Osteocyte (in vitro differentiated cells): Measurements from ENCODE around the gene ARL4C. TPM values are rescaled to one million over a fixed set of nuclear protein-coding genes. Genes with fewer than 3 reads are reported as not detected.

Source experiments
- DNase-seq: peaks from one replicate; pipeline ENCODE4 v3.0.0; 2021; ENCODE audit warnings: mixed read lengths; ENCODE audit not compliant: unreplicated experiment; ENCODE audit errors: extremely low spot score
- H3K27ac Mint-ChIP-seq: one replicate; pipeline ENCODE4 v1.8.0; 2021; ENCODE audit warnings: mild to moderate bottlenecking, mixed read lengths; ENCODE audit not compliant: unreplicated experiment
- H3K27me3 Mint-ChIP-seq: one replicate; pipeline ENCODE4 v1.8.0; 2021; ENCODE audit warnings: mixed read lengths; ENCODE audit not compliant: unreplicated experiment
- H3K36me3 Mint-ChIP-seq: one replicate; pipeline ENCODE4 v1.8.0; 2021; ENCODE audit warnings: mixed read lengths; ENCODE audit not compliant: unreplicated experiment
- H3K4me1 Mint-ChIP-seq: one replicate; pipeline ENCODE4 v1.8.0; 2021; ENCODE audit warnings: mixed read lengths; ENCODE audit not compliant: unreplicated experiment
- H3K4me3 Mint-ChIP-seq: one replicate; pipeline ENCODE4 v1.8.0; 2021; ENCODE audit warnings: mild to moderate bottlenecking, moderate library complexity, mixed read lengths; ENCODE audit not compliant: unreplicated experiment
- H3K9me3 Mint-ChIP-seq: one replicate; pipeline ENCODE4 v1.8.0; 2021; ENCODE audit warnings: mixed read lengths; ENCODE audit not compliant: unreplicated experiment
- CTCF ChIP-seq: fragments of 200-600 bp; sonication (generic); IDR thresholded peaks from 2 replicates; pipeline ENCODE4 v1.5.0; 2021; ENCODE audit warnings: antibody characterized with exemption, mild to moderate bottlenecking, moderate library complexity
- total RNA-seq: library from RNA; stranded (reverse); gene quantifications from 2 replicates; pipeline ENCODE4 v1.2.1, GENCODE V29; 2021

ARL4C gene
- total RNA-seq, 1 donor from 2014 or later, result 35.1 TPM

GRCh38 chr2:234514099-234514498 lies 17.2 kb upstream of the ARL4C start:
- Mint-ChIP-seq H3K9me3 (no peaks in the 10 kb centered on the region), H3K27ac (no peak overlapping the region), H3K27me3 (peaks cover 13% of the 10 kb centered on the region), H3K4me1 (no peaks in the 10 kb centered on the region), H3K4me3 (no peak overlapping the region), H3K36me3 (no peaks in the 10 kb centered on the region)
- no peak for TF ChIP-seq CTCF
- DNase-seq, result no peak

GRCh38 chr2:234512884-234513669 lies 16.2 kb upstream of the ARL4C start:
- Mint-ChIP-seq H3K4me1 (no peaks in the 10 kb centered on the region), H3K27ac (peak overlapping the region; percentile 38), H3K4me3 (no peak overlapping the region), H3K36me3 (no peaks in the 10 kb centered on the region), H3K9me3 (no peaks in the 10 kb centered on the region), H3K27me3 (peaks cover 18% of the 10 kb centered on the region)
- TF ChIP-seq CTCF, result no peak
- no peak for DNase-seq

- H3K27me3 Mint-ChIP-seq, result peaks cover 7% of the 10 kb centered on the region
- no peak overlapping the region for H3K4me3 Mint-ChIP-seq
- no peak for DNase-seq
- H3K9me3 Mint-ChIP-seq, result no peaks in the 10 kb centered on the region
- H3K27ac Mint-ChIP-seq, result no peak overlapping the region
- TF ChIP-seq CTCF, result no peak
- H3K4me1 Mint-ChIP-seq, result peaks cover 13% of the 10 kb centered on the region
- H3K36me3 Mint-ChIP-seq, result no peaks in the 10 kb centered on the region
Observed at GRCh38 chr2:234502919-234503285, 6.0 kb upstream of the ARL4C start.

- Mint-ChIP-seq H3K27ac (no peak overlapping the region), H3K27me3 (peaks cover 5% of the 10 kb centered on the region), H3K4me1 (peaks cover 13% of the 10 kb centered on the region), H3K9me3 (no peaks in the 10 kb centered on the region), H3K4me3 (no peak overlapping the region), H3K36me3 (no peaks in the 10 kb centered on the region)
- no peak for TF ChIP-seq CTCF
- DNase-seq, result no peak
Observed at GRCh38 chr2:234502285-234502918, 5.5 kb upstream of the ARL4C start.

- H3K4me3 Mint-ChIP-seq, result no peak overlapping the region
- DNase-seq, result no peak
Observed at GRCh38 chr2:234500394-234501006, 3.6 kb upstream of the ARL4C start.

More at GRCh38 chr2:234500394-234501006, 3.6 kb upstream of the ARL4C start:
- peak; percentile 81 for TF ChIP-seq CTCF
- Mint-ChIP-seq H3K9me3 (no peaks in the 10 kb centered on the region), H3K27me3 (no peaks in the 10 kb centered on the region), H3K27ac (no peak overlapping the region), H3K36me3 (no peaks in the 10 kb centered on the region), H3K4me1 (peaks cover 21% of the 10 kb centered on the region)
